IMR-90 (cell line): ENCODE measurements around the gene SLC47A2. TPM values are rescaled to one million over a fixed set of nuclear protein-coding genes. Genes with fewer than 3 reads are reported as not detected.

ENCODE experiments used
- ATAC-seq: fragments of 200-7000 bp; cut with Tn5 transposase; 2 replicates; pipeline ENCODE4 v1.9.1; 2020; ENCODE audit warnings: low read depth, mild to moderate bottlenecking, moderate library complexity
- BruUV-seq: library from RNA; stranded (reverse); fragments of 400-500 nt; replicated peaks from 2 replicates; lab custom pipeline; 2021; lab: Mats Ljungman, UMichigan
- CTCF ChIA-PET: fragments of 300-600 bp; formaldehyde crosslinking; extraction: SDS; loops from one replicate; lab custom pipeline; 2021; ENCODE audit warnings: antibody characterized with exemption; lab: Yijun Ruan, JAX
- POLR2A ChIA-PET: fragments of 300-600 bp; sonication (Branson Sonifier 250); formaldehyde crosslinking; loops from one replicate; lab custom pipeline; 2022; ENCODE audit warnings: antibody characterized with exemption; ENCODE audit not compliant: unreplicated experiment; lab: Charles Lee
- DNase-seq: peaks from one replicate; pipeline ENCODE4 v3.0.0; 2013
- H2AFZ ChIP-seq: replicated peaks from 2 replicates; pipeline ENCODE3; 2013; ENCODE audit warnings: low read length, mild to moderate bottlenecking; ENCODE audit not compliant: poor library complexity
- H2AK5ac ChIP-seq: 2 replicates; pipeline ENCODE4 v1.6.1; 2013; ENCODE audit warnings: low read depth, low read length, inconsistent platforms
- H2AK9ac ChIP-seq: replicated peaks from 2 replicates; pipeline ENCODE3; 2013; ENCODE audit warnings: mild to moderate bottlenecking, low read depth, low read length, moderate library complexity; ENCODE audit not compliant: poor library complexity
- H2BK120ac ChIP-seq: 2 replicates; pipeline ENCODE4 v1.6.1; 2013; ENCODE audit warnings: low read depth, low read length, inconsistent platforms
- H2BK15ac ChIP-seq: 3 replicates; pipeline ENCODE4 v1.6.1; 2013; ENCODE audit warnings: low read depth, low read length, inconsistent platforms
- H2BK20ac ChIP-seq: 2 replicates; pipeline ENCODE4 v1.6.1; 2013; ENCODE audit warnings: low read depth, mild to moderate bottlenecking, inconsistent platforms, low read length, moderate library complexity
- H2BK5ac ChIP-seq: 2 replicates; pipeline ENCODE4 v1.6.1; 2013; ENCODE audit warnings: mild to moderate bottlenecking, low read depth, low read length, inconsistent platforms; ENCODE audit not compliant: poor library complexity, severe bottlenecking
- H3K14ac ChIP-seq: replicated peaks from 2 replicates; pipeline ENCODE4 v1.6.1; 2013; ENCODE audit warnings: low read depth, low read length, inconsistent platforms
- H3K18ac ChIP-seq: 2 replicates; pipeline ENCODE4 v1.6.1; 2013; ENCODE audit warnings: low read depth, low read length, control low read depth
- H3K23ac ChIP-seq: 2 replicates; pipeline ENCODE4 v1.6.1; 2013; ENCODE audit warnings: low read depth, low read length, inconsistent platforms
- H3K27ac ChIP-seq: 2 replicates; pipeline ENCODE4 v1.5.1; 2013; ENCODE audit warnings: mild to moderate bottlenecking, control low read depth, low read length; ENCODE audit not compliant: insufficient read depth
- H3K27me3 ChIP-seq: 2 replicates; pipeline ENCODE4 v1.6.1; 2013; ENCODE audit warnings: low read length; ENCODE audit not compliant: control insufficient read depth, insufficient read depth
- H3K36me3 ChIP-seq: 2 replicates; pipeline ENCODE4 v1.6.1; 2013; ENCODE audit warnings: low read length, mixed read lengths; ENCODE audit not compliant: control insufficient read depth, insufficient read depth
- H3K4ac ChIP-seq: 2 replicates; pipeline ENCODE4 v1.6.1; 2013; ENCODE audit warnings: low read depth, low read length, inconsistent platforms
- H3K4me1 ChIP-seq: 2 replicates; pipeline ENCODE4 v1.6.1; 2013; ENCODE audit warnings: low read length, mixed read lengths; ENCODE audit not compliant: control insufficient read depth, insufficient read depth
- H3K4me2 ChIP-seq: 2 replicates; pipeline ENCODE4 v1.6.1; 2013; ENCODE audit warnings: low read depth, mild to moderate bottlenecking, control low read depth, low read length, moderate library complexity
- H3K4me3 ChIP-seq: 2 replicates; pipeline ENCODE4 v1.5.1; 2013; ENCODE audit warnings: low read depth, mild to moderate bottlenecking, control low read depth, low read length, moderate library complexity; ENCODE audit not compliant: insufficient read depth
- H3K56ac ChIP-seq: 2 replicates; pipeline ENCODE4 v1.6.1; 2013; ENCODE audit warnings: low read length, inconsistent platforms; ENCODE audit not compliant: insufficient read depth; ENCODE audit errors: extremely low read depth
- H3K79me1 ChIP-seq, 2 experiments: 2 replicates each; pipeline ENCODE4 v1.6.1; 2013; ENCODE audit warnings: low read length in 2 of 2, inconsistent platforms in 1 of 2, low read depth in 1 of 2
- H3K9ac ChIP-seq: 2 replicates; pipeline ENCODE4 v1.6.1; 2013; ENCODE audit warnings: low read depth, low read length, control low read depth
- H3K9me1 ChIP-seq: 2 replicates; pipeline ENCODE4 v1.6.1; 2013; ENCODE audit warnings: low read length, inconsistent platforms; ENCODE audit not compliant: insufficient read depth
- H3K9me3 ChIP-seq: 2 replicates; pipeline ENCODE4 v1.6.1; 2013; ENCODE audit warnings: low read length; ENCODE audit not compliant: control insufficient read depth, insufficient read depth
- H4K20me1 ChIP-seq: 2 replicates; pipeline ENCODE4 v1.6.1; 2013; ENCODE audit warnings: low read length, inconsistent platforms; ENCODE audit not compliant: insufficient read depth
- H4K5ac ChIP-seq: 2 replicates; pipeline ENCODE4 v1.6.1; 2013; ENCODE audit warnings: mild to moderate bottlenecking, low read depth, low read length, control low read depth
- H4K8ac ChIP-seq, 2 experiments: 2 replicates each; pipeline ENCODE4 v1.6.1; 2013; ENCODE audit warnings: low read depth in 2 of 2, low read length in 2 of 2, control low read depth in 1 of 2, inconsistent platforms in 1 of 2
- H4K91ac ChIP-seq: 2 replicates; pipeline ENCODE4 v1.6.1; 2013; ENCODE audit warnings: low read depth, low read length, inconsistent platforms; ENCODE audit not compliant: insufficient read depth
- CHD1 ChIP-seq: IDR thresholded peaks from 2 replicates; pipeline ENCODE4 v1.6.1; 2012; ENCODE audit warnings: low read depth, low read length, improper control_type of control experiment
- WGBS, 2 experiments: methylation state at CpG; one replicate each; pipeline versions ENCODE4 v1.1.5 to v1.1.7; 2013; ENCODE audit warnings: missing lambda C conversion rate in 2 of 2; ENCODE audit not compliant: insufficient read length in 1 of 2; ENCODE audit errors: extremely low coverage in 2 of 2; 5-methylcytosine and 5-hydroxymethylcytosine counted together
- dilution Hi-C: fragments of 300-500 bp; cut with HindIII; formaldehyde crosslinking; loops from one replicate; pipeline ENCODE4 v1.14.3; 2018; ENCODE audit warnings: low sequenced_read_pairs; ENCODE audit not compliant: unreplicated experiment
- in situ Hi-C: fragments of 300-500 bp; cut with MboI; formaldehyde crosslinking; loops from 3 replicates; pipeline ENCODE4 v1.14.3; 2019; ENCODE audit warnings: low sequenced_read_pairs, inconsistent platforms, mixed read lengths
- intact Hi-C: fragments of 100-400 bp; cut with micrococcal nuclease; formaldehyde crosslinking; loops from 2 replicates; pipeline ENCODE4 v1.10.0; 2022
- polyA plus RNA-seq, 3 experiments: library from polyadenylated mRNA; depleted of rRNA; stranded (reverse); fragments of >200 nt; gene quantifications; 2 replicates each; pipeline ENCODE4 v1.2.3, GENCODE V29; 2012; ENCODE audit warnings: low replicate concordance in 1 of 3
- total RNA-seq: library from RNA; depleted of rRNA; stranded (reverse); fragments of >200 nt; gene quantifications from 2 replicates; pipeline ENCODE4 v1.2.3, GENCODE V29; 2012
- TF ChIP-seq, protein P1 (sequence below): conservative IDR thresholded peaks from 2 replicates; pipeline ENCODE4 v1.5.1; 2012; ENCODE audit warnings: mild to moderate bottlenecking, low read depth, low read length, improper control_type of control experiment

Gene SLC47A2
- total and polyA plus RNA-seq, 2 of the 4 experiments (the other 2 are of a cell fraction): not detected

DNA sequence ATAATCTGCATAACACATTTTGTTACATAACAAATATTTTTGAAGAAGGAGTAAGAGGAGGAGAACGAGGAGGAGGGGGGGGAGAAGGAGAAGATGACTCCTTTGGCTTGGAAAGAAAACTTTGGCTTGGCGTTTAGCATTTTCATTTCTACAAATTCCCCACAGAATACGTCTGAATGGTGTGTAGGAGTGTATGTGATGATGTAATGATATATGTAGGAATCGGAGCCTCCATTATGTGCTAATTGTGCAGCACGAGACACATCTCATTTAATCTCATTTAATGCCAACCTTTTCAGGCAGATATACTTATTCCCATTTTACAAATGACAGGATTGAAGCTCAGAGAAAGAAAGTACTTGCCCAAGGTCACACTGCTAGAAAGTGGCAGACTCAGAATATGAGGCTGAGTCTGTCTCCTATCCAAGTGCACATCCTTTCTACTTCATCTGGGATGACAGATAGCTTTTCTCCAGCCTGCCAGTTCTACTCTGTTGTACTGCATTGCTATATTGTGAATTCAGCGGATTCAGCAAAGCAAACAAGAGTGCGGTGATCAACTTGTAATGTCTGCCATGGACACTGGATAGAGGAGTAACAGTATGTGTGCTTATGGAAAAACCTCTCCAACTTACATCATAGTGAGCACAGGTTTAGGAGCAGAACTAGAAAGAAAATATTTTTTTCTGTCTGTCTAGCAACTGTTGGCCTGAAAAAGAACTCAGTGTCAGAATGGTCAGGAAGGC, 10.4 kb upstream of the SLC47A2 start (continued):
- TF ChIP-seq, protein P1, sequence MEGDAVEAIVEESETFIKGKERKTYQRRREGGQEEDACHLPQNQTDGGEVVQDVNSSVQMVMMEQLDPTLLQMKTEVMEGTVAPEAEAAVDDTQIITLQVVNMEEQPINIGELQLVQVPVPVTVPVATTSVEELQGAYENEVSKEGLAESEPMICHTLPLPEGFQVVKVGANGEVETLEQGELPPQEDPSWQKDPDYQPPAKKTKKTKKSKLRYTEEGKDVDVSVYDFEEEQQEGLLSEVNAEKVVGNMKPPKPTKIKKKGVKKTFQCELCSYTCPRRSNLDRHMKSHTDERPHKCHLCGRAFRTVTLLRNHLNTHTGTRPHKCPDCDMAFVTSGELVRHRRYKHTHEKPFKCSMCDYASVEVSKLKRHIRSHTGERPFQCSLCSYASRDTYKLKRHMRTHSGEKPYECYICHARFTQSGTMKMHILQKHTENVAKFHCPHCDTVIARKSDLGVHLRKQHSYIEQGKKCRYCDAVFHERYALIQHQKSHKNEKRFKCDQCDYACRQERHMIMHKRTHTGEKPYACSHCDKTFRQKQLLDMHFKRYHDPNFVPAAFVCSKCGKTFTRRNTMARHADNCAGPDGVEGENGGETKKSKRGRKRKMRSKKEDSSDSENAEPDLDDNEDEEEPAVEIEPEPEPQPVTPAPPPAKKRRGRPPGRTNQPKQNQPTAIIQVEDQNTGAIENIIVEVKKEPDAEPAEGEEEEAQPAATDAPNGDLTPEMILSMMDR: no peak

DNA sequence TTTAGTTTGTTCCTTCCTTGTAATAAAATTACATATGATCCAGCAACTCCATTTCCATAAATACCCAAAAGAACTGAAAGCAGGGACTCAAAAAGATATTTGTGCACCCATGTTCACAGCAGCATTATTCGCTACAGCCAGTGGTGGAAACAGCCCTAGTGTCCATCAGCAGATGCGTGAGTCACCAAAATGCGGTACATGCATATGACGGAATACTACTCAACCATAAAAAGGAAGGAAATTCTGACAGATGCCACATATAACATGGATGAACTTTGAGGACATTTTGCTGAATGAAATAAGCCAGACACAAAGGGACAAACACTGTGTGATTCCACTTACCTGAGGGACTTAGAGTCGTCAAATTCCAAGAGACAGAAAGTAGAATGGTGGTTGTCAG, 9.1 kb upstream of the SLC47A2 start:
- Histone ChIP-seq H3K18ac (no peak overlapping the region), H4K20me1 (no peaks in the 10 kb centered on the region), H2AK9ac (no peak overlapping the region), H3K9me1 (0 out of 2 replicates have a peak, but pooled peaks cover 4% of the 10 kb centered on the region), H3K56ac (no peak overlapping the region), H2BK120ac (no peak overlapping the region), H2AFZ (no peak overlapping the region), H3K4me1 (peaks cover 11% of the 10 kb centered on the region; the same call in 1 of the 2 replicates), H3K4ac (no peak overlapping the region), H3K4me2 (no peak overlapping the region), H3K79me1 (no peaks in the 10 kb centered on the region), H3K27ac (no peak overlapping the region), H3K27me3 (peaks cover 15% of the 10 kb centered on the region; the same call in 1 of the 2 replicates), H2BK15ac (no peak overlapping the region), H4K5ac (no peak overlapping the region), H2AK5ac (no peak overlapping the region), H3K23ac (no peak overlapping the region), H3K9me3 (peaks cover 2% of the 10 kb centered on the region; the same call in 1 of the 2 replicates), H4K8ac (no peak overlapping the region), H3K14ac (no peak overlapping the region), H2BK5ac (no peak overlapping the region), H3K4me3 (no peak overlapping the region), H3K9ac (no peak overlapping the region), H4K91ac (no peak overlapping the region), H3K36me3 (no peaks in the 10 kb centered on the region), H2BK20ac (no peak overlapping the region)
- CTCF ChIA-PET: interaction anchor here (0.7 kb wide), 1 partner anchor 21 kb away, joined by 5 read pairs; no protein-coding TSS in a partner anchor
- no peak for TF ChIP-seq CHD1
- TF ChIP-seq, protein P1: no peak
- 100% methylated on average over 2 of the region's 5 CpGs; no CpG with 5 or more reads in 1 of the 2 experiments for WGBS, 2 experiments
- ATAC-seq (no peak), DNase-seq (no peak)
- POLR2A ChIA-PET: no interaction called here
- no TSS peak for BruUV-seq
- intact Hi-C loops (no loop called here), in situ Hi-C loops (no loop called here), dilution Hi-C loops (no loop called here)
